ENCODE results near the gene RFC5.

Gene RFC5

GRCh38 chr12:117972301-117972700, 44.2 kb upstream of the RFC5 start:
- no peak for DNase-seq (ENCODE audit: insufficient read length, low spot score)
- TF ChIP-seq CTCF (IDR thresholded peaks at IDR 0.05; ENCODE audit: insufficient read depth, missing control alignments): no peak
- no peak for FAIRE-seq

- DNase-seq (ENCODE audit: insufficient read length, low spot score) (no peak), FAIRE-seq (no peak)
- TF ChIP-seq CTCF (IDR thresholded peaks at IDR 0.05; ENCODE audit: insufficient read depth, missing control alignments): no peak
These were observed 41.5 kb upstream of the RFC5 start for GRCh38 chr12:117975006-117975405.

DNA sequence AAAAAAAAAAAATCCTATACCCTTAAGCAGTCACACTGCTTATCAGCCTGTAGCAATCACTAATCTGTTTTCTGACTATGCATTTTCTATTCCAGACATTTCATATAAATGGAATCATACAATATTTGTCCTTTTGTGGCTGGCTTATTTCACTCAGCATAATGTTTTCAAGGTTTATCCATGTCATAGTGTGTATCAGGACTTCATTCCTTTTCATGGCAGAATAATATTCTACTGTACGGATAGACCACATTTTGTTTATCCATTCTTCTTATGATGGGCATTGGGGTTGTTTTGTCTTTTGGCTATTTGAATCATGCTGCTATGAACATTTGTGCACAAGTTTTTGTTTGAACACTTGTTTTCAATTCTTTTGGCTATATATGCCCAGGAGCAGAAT, 39.1 kb upstream of the RFC5 start:
- FAIRE-seq: no peak
- no peak for TF ChIP-seq CTCF (IDR thresholded peaks at IDR 0.05; ENCODE audit: insufficient read depth, missing control alignments)

DNA sequence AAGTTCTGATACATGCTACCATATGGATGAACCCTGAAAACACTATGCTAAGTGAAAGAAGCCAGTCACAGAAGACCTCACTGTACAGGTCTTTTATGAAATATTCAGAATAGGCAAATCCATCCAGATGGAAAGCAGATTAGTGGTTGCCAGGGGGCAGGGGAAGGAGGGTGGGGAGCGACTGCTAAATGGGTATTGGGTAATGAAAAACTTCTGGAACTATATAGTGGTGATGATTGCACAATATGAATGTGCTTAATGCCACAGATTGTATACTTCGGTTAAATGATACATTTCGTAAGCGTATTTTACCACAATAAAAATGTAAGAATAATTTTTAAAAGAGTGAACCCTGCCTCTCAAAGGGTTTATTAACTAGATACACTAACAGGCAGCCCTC, 35.9 kb upstream of the RFC5 start:
- no peak for DNase-seq (ENCODE audit: insufficient read length, low spot score)
- FAIRE-seq: no peak
- no peak for TF ChIP-seq CTCF (IDR thresholded peaks at IDR 0.05; ENCODE audit: insufficient read depth, missing control alignments)

More for the DNA sequence above, 39.1 kb upstream of the RFC5 start:
- no peak for DNase-seq (ENCODE audit: insufficient read length, low spot score)

- DNase-seq (ENCODE audit: insufficient read length, low spot score): no peak
- TF ChIP-seq CTCF (IDR thresholded peaks at IDR 0.05; ENCODE audit: insufficient read depth, missing control alignments): no peak
- FAIRE-seq: no peak
These were observed 35.2 kb upstream of the RFC5 start for GRCh38 chr12:117981267-117981666.

DNA sequence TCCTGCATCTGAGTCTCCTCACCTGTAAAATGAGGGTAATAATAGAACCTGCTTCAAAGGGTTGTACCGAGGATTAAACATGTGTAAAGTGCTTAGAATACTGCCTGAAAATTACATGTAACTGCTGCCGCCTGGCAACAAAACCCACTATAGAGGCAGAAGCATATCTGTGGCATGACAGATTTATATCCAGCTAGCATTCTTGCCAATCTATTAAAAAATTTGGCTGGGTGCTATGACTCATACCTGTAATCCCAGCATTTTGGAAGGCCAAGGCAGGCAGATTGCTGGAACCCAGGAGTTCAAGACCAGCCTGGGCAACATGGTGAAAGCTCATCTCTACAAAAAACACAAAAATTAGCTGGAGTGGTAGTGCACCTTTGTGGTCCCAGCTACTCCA, 31.3 kb upstream of the RFC5 start:
- TF ChIP-seq CTCF (IDR thresholded peaks at IDR 0.05; ENCODE audit: insufficient read depth, missing control alignments): no peak
- DNase-seq (ENCODE audit: insufficient read length, low spot score) (no peak), FAIRE-seq (no peak)

DNA sequence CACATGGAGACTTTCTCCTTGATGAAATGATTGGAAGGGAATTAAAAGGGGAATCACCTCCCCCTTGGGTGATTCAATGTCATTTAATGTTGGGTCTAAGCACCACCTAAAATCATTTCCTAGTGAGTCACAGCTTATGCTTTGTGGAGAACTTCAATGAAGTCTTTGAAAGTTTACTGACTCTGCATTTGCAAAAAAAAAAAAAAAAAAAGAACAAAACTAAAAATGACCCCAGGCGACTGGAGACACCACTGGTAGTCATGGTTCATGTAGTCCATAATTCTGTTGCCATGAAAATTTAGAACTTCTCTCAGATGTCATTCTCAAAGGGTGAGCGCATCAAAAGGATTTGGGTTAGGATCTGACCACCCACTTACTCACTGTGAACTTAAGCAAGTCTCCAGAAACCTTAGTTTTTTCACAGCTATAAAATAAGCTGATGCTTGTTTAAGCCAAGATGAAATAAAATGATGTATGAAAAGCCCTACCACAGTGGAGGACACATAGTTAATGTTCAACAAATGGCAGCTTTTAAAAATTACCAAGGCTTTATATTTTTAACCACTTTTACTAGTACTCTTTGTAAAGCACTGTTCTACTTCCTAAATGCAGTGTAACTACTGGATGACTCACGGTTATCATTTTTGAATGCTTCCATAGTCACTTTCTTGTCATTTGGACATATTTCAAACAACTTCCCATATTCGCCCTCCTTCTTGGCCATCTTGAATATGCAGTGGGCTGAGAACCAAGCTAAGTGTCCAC, 29.6 kb upstream of the RFC5 start:
- DNase-seq (ENCODE audit: insufficient read length, low spot score) (no peak), FAIRE-seq (no peak)
- no peak for TF ChIP-seq CTCF (IDR thresholded peaks at IDR 0.05; ENCODE audit: insufficient read depth, missing control alignments)

All from D721Med (cell line).